HPDE6-E6E7 (cell line): Measurements from ENCODE around the gene SUGCT.

Source experiments
- DNase-seq: peaks from one replicate; pipeline ENCODE4 v3.0.0; 2011; ENCODE audit warnings: missing footprints; ENCODE audit errors: extremely low spot score

The SUGCT gene

DNA sequence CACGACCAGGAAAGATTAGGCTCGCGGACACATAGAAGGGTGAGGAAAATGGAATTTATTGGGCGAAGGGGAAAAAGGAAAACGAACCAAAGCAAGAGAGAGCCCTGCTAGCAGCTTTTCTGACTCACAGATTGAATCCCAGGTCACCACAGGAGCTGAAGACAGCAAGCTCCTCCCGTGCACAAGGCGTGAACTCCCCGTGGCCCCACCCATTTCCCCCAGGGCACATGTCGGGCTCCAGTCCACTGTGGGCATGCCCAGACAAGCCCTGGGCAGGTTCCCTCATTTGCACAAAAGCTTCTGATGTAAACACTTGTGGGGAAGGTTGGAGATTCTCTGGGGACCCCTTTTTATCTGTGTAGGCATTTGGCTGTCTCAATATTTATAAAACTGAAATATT is 582.4 kb downstream of the SUGCT start:
- peak; percentile 77 for DNase-seq

- no peak for DNase-seq
Observed at GRCh38 chr7:40720416-40720815, 585.6 kb downstream of the SUGCT start.

- no peak for DNase-seq
Observed at GRCh38 chr7:40721342-40721949, 586.6 kb downstream of the SUGCT start.

DNA sequence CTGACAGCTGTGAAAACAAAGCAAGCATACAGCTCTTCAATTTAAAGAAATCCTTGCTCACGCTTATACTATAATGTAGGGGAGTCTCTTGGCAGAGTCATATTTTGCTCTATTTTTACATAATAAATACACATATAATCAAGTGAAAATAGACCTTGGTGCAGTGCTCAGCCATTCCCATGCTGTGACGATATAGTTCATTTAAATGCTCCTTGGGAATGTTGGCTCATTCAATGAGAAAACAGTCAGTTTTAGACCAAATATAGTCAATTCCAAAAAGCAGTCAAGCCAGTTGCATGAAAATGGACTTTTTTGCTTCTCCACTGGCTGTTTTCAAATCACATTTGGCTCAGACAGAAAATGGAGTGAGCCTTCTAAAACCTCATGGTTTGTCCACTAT is 587.4 kb downstream of the SUGCT start:
- no peak for DNase-seq

- no peak for DNase-seq
Observed at GRCh38 chr7:40723829-40724228, 589.0 kb downstream of the SUGCT start.

- no peak for DNase-seq
Observed at GRCh38 chr7:40726559-40726958, 591.8 kb downstream of the SUGCT start.

- DNase-seq = no peak
Observed at GRCh38 chr7:40733114-40733513, 598.3 kb downstream of the SUGCT start.

GRCh38 chr7:40733578-40733977 is 598.8 kb downstream of the SUGCT start:
- DNase-seq = no peak

GRCh38 chr7:40739257-40739656 is 604.5 kb downstream of the SUGCT start:
- no peak for DNase-seq

- DNase-seq = no peak
Observed at GRCh38 chr7:40742270-40742669, 607.5 kb downstream of the SUGCT start.

GRCh38 chr7:40746841-40747556 is 612.2 kb downstream of the SUGCT start:
- no peak for DNase-seq

- no peak for DNase-seq
Observed at GRCh38 chr7:40747856-40748255, 613.1 kb downstream of the SUGCT start.

DNA sequence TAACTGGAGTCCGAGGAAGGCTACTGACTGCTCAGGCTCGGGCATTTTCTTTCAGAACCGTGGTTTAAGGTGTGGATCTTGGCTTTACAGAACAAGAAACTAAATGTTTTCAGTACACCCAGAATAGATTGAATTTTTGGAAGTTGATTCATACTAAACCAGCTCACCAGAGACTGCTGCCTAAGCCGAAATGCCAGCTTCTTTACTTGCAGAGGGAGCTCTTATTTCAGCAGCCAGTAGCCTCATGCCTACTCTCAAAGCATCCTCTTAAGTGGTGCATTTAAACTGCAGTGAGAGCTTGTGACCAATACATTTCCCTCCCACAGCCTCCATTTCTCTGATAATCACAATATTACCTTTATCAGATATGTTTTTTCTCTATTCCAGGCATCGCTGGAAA is 615.1 kb downstream of the SUGCT start:
- DNase-seq = no peak

DNA sequence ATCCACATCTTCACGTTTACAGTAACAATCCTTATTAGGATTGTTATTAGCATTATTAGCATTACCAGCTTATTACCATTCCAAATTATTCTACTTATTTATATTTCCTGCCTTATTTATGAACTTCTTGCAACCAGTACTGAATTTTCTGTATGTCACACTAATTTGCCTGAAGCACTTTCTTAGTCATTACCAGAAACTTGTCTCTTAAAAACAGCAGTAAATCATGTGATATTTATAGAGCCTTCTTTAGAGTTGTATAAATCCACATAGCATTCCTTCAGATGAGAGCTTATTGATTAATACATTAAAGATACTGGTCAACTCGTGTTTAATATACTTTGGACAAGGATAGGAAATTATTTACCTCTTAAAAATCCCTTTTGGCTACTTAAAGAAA is 618.6 kb downstream of the SUGCT start:
- no peak for DNase-seq

DNA sequence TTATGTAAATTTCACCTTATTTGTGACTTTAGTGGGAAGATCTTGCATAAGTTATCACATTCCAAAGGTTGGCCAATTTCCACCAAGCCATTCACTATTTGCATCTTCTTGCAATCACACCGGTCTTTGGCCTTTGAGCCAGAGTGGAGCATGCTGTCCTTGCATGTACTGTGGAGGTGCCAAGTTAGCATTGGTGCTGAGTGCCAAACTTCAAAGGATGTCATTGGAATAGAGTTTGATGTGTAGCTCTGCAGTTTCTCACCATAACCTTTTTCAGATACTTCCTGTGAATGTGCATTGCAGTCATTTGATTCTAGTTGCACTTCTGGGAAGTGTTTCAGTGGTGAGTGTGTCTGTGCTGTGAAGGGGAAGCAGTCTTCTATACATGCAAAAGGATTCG is 620.6 kb downstream of the SUGCT start:
- no peak for DNase-seq

- no peak for DNase-seq
Observed at GRCh38 chr7:40757109-40757508, 622.3 kb downstream of the SUGCT start.

DNA sequence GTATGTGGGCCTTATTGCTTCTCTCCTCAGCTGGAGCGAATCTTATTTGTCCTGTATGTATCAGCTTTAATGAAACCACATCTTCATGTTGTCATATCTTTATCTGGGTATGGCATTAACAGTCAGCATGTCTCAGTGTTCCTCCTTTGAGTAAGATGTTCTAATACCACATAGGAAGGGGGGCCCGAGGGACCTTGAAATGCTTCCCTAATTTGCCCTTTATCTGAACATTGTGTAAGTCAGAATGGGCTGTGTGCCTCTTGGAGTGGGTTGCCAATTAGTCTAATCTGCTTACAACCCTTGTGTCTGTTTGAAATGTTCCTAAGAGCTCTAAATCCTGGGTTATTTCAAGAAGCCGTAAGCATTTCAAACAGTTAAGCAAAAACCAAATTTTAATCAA is 623.8 kb downstream of the SUGCT start:
- DNase-seq = no peak

- DNase-seq = no peak
Observed at GRCh38 chr7:40760293-40760964, 625.6 kb downstream of the SUGCT start.

DNA sequence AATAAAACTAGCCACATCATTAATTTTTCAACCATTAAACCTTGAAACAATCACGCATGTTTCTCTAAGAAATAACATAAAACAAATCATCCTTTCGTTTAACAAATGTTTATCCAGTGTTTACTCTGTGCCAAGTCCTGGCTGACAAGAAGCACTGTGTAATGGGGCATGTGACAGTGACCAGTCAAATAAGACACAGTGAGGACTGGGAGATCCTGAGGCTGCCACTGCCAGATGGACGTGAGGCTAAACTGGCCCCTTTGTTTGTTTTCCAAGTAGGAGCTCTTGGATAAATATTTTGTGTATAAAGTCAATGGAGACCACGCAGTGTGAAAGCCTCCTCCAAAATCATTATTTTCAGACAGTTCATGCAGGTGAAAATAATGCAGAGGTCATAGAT is 626.2 kb downstream of the SUGCT start:
- DNase-seq = no peak

- no peak for DNase-seq
Observed at GRCh38 chr7:40761762-40762560, 627.2 kb downstream of the SUGCT start.

- DNase-seq = no peak
Observed at GRCh38 chr7:40763319-40764287, 628.8 kb downstream of the SUGCT start.
